Right lobe of liver (tissue), 4 donors: ENCODE results near the gene FGFR4.

ENCODE experiments used
- CTCF ChIP-seq, 4 donors: fragments of 200-600 bp in 3 of 4; fragments of 450-650 bp in 1 of 4; IDR thresholded peaks; one replicate each; pipeline versions ENCODE4 v1.5.1 to v1.8.0; 2016 to 2022; ENCODE audit warnings: antibody characterized with exemption in 4 of 4, mild to moderate bottlenecking in 2 of 4
- POLR2A ChIP-seq: fragments of 450-650 bp; IDR thresholded peaks from one replicate; pipeline ENCODE4 v1.6.1; 2017; ENCODE audit warnings: antibody characterized with exemption, mild to moderate bottlenecking
- donor health status: DM: no; HTN: no; CAD: no.
- donor health status: DM: no; HTN: no; CAD: no.
- donor health status: DM: no; HTN: yes; CAD: no.

DNA sequence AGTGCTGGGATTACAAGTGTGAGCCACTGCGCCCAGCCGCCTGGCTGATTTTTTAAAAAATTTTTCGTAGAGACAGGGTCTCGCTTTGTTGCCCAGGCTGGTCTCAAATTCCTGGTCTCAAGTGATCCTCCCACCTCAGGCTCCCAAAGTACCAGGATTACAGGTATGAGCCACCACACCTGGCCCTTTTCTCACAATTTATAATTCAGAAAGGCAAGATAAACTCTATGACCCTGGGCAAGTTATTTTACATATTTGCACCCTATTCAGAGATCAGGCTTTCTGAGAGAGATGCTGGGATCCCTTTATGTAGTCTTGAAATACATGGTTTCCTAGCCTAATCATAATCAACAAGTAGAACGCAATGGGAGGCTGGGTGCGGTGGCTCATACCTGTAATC lies 43.6 kb upstream of the FGFR4 start:
- no peak for TF ChIP-seq CTCF (IDR thresholded peaks at IDR 0.05)
- TF ChIP-seq POLR2A, result no peak
